HG03442 (cell line): ENCODE results near the gene OSGEPL1.
"Not testable (repeated sequence)": the region's sequence is repeated elsewhere in the genome, so short reads cannot be mapped to it uniquely, and the experiment has no call there.

Source experiments
- ATAC-seq: cut with Tn5 transposase; IDR thresholded peaks from one replicate; pipeline ENCODE4 v1.9.1; 2021; ENCODE audit warnings: mild to moderate bottlenecking, moderate library complexity; ENCODE audit not compliant: unreplicated experiment

The OSGEPL1 gene

GRCh38 chr2:189762551-189763298, at the start of gene OSGEPL1:
OSGEPL1 (minus strand) TSS chr2:189762792; CDS start chr2:189761640, 1,152 bp downstream.
- peak; percentile 96 for ATAC-seq

DNA sequence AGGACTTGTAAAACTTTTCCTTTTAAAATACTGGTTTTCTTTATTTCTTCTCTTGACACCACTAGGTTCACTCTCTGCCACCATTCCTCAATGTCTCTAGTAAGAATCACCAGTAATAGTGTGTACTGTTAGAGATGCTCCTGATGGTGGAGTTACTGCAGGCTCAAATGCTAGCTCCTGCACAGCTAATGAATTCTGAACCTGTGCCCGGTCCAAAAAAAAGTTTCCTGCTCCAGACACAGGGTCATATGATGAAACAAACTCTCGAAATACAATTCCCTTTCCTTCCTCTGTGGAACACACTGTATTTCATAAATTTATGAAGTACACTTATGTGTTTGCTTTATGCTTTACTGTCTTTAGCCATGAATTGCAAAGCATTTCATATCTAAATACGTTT, 40.8 kb upstream of the OSGEPL1 start:
- ATAC-seq = no peak

- ATAC-seq = no peak
These were observed 39.9 kb upstream of the OSGEPL1 start for GRCh38 chr2:189802396-189802912.

DNA sequence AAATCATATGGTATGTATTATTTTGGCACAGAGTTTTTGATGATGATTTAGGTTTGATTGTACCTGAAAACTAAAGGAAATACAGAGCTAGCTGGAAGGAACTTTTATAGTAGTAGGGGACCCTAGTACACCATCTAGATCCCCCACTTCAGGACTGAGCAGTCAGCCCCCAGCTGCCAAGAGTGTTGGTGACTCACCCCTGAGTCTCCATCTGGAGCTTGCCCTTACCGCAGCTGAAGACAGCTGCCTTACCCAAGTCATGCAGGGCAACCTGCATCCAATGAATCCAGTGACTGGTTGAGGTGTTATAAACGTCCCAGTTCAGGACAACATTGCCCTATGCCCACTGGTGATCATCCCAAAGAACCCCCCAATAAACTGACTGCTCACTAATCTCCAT, 36.9 kb upstream of the OSGEPL1 start:
- ATAC-seq = no peak

- ATAC-seq = no peak
These were observed 36.4 kb upstream of the OSGEPL1 start for GRCh38 chr2:189799030-189799331.

DNA sequence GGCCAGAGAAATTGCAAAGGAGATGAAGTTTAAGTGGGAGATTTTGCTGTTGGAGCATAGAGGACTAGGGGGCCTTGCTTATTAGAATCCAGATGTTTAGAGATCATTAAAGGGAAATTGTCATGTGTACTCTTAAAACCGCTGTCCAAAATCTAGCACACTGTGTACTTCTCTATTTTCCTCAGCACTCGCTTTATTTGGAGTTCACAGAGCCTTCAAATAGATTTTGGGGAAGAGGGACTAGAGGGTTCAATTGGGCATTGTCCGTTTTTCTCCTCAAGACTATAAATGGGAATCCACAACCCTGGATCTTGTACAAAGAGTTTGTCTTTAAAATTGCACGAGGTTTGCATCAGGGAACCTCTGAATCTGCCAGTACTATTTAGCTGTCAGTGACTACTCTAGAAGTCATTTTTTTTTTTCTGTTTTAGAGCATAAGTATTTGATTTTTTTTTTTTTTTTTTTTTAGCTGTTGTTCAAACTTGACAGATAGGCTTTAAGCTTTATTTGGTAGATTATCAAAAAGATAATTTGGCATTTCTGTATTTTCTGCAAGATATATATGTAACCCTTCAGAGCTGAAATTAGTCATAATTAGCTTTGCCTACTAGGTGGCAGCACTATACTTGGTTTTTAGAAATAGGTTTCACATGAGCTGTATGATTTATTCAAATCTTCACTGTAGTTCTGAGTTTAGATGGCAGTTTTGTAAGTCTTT, 35.9 kb upstream of the OSGEPL1 start:
- ATAC-seq = peak; percentile 84

DNA sequence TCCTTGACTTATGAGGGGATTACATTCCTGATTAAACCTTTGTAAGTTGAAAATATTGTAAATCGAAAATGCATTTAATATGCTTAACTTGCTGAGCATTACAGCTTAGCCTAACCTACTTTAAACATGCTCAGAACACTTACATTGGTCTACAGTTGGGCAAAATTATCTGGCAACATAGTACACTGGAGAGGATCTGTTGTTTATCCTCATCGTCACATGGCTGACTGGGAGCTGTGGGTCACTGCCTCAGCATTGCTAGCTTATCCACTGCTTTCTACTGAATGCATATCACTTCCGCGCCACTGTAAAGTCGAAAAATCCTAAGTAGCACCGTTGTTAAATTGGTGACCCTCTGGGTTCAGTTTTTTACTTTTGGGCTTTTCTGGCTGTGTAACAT, 35.3 kb upstream of the OSGEPL1 start:
- no peak for ATAC-seq

DNA sequence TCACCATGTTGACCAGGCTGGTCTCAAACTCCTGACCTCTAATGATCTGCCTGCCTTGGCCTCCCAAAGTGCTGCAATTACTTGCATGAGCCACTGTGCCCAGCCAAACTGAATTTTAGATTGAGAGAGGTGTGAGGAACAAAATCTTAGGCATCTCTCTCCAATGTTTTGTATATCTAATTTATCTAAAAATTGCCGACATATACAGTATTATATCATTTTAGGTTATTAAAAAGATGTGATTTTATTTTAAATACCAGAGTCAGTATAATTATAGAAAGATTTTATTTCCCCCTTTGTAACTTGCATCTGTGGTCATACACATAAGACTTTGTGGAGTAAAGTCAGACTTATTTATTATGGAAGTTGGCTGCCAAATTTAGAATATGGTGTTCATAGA, 31.7 kb upstream of the OSGEPL1 start:
- no peak for ATAC-seq

DNA sequence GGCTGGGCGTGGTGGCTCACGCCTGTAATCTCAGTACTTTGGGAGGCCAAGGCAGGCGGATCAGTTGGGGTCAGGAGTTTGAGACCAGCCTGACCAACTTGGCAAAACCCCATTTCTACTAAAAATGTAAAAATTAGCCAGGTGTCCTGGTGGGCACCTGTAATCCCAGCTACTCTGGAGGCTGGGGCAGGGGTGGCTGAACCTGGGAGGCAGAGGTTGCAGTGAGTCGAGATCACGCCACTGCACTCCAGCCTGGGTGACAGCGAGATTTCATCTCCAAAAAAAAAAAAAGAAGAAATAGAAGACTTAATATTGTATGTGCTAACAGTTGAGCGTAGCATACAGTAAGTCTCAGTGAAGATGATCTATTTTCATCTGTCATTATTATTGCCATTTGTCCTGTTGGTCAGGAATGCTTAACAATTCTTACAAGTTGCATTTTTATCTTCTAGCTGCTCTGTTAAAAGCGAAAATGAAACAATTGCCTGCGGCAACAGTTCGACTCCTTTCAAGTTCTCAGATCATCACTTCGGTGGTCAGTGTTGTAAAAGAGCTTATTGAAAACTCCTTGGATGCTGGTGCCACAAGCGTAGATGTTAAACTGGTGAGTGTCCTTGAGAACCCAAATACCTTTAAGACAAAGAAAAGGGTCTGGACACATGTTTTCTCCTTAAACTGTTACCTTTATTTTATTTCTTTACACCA, 28.9 kb upstream of the OSGEPL1 start:
- ATAC-seq = no peak

- ATAC-seq = peak; percentile 91
These were observed 21.6 kb upstream of the OSGEPL1 start, which contains the start of the genes ORMDL1 and PMS1 for GRCh38 chr2:189783927-189784867. ORMDL1 (minus strand) TSS chr2:189784339; CDS start chr2:189782595, 1,744 bp downstream. PMS1 (plus strand) TSS chr2:189784450; CDS start chr2:189791810, 7,360 bp downstream.

- ATAC-seq = peak; percentile 13
These were observed 20.9 kb upstream of the OSGEPL1 start for GRCh38 chr2:189783451-189783926.

DNA sequence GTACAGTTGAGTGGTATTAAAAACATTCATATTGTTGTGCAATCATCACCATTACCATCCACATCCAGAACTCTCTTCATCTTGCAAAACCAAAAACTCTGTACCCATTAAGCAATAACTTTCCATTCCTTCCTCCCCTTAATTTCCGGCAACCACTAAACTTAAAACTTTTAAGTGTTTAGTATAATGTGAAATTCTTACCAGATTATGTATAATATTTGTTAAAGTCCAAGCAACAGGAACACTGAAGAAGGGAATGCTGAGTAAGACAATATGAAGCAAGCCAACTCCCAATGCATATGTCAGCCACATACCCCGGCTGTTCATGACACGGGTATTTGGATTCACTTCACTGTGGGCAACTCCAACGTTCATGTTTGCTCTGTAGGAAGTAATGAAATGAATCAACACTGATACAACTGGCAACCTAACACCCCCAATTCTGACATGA, 19.7 kb upstream of the OSGEPL1 start:
- no peak for ATAC-seq

- no peak for ATAC-seq
These were observed 9.6 kb upstream of the OSGEPL1 start for GRCh38 chr2:189772212-189772611.

- ATAC-seq = no peak
These were observed 8.2 kb upstream of the OSGEPL1 start for GRCh38 chr2:189770590-189771322.

DNA sequence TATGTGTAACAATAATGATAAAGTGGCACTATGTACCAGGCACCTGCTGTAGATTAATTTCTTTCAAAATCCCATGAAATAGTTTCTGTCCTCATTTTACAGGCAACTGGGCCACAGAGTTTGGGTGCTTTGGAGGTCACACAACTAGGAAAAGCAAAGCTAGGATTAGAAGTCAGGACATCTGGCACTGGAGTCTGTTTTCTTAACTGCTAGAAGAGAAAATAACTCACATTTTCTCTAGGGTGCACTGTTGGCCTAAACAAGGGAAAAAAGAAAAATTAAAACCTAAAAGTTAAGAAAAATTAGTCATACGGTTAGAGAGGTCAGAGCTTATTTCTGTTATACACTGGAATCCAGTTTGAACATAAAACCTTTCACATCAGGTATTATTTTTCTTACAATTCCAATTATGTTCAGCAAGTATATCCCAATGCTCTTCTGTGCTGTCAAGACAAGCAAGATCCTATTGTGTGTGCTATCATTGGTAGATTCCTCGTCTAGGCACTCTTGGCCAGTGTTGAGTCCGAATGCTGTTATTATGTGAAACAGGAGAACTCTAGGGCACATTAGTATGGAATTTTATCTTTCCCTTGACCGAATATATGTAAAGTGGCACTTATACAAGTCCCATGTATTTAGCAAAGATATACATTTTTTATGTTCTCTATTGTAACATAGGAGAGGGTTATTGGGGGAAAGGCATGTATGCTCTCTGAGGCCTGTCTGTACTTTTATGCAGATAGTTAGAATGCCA, 1.5 kb upstream of the OSGEPL1 start:
- ATAC-seq = no peak

DNA sequence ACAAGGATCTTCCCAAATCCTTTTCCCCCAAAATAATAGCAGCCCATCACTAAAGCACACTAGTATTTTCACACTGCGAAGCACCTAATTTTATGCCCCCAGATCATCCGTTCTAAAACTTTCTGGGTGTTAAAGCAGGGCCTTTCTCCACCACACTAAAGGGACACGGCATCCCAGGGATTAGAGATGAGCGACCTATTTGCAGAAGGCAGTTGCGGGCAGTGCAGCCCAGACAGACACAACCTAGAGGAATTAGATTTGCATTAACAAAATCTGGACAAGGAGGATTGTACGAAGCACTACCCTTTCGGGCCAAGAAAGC, 402 bp downstream of the OSGEPL1 start:
- no peak for ATAC-seq

DNA sequence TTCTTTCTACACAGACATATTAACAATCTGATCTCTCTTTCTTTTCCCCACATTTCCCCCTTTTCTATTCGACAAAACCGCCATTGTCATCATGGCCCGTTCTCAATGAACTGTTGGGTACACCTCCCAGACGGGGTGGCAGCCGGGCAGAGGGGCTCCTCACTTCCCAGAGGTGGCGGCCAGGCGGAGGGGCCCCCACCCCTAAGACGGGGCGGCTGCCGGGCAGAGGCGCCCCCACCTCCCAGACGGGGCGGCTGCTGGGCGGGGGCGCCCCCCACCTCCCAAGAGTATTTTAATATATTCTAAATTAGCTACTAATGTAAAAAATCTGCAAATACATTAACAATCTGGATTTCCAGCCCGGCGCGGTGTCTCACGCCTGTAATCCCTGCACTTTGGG, 2.4 kb downstream of the OSGEPL1 start:
- not testable (repeated sequence) for ATAC-seq

- ATAC-seq = no peak
These were observed 6.2 kb downstream of the OSGEPL1 start for GRCh38 chr2:189756311-189756952.
